Activated CD4-positive, alpha-beta T cell treated with anti-CD3 and anti-CD28 coated beads for 1 hour (primary cell): ENCODE measurements around the gene TAF5L.

Experiments used
- DNase-seq: peaks from one replicate; pipeline ENCODE4 v3.0.0-alpha.2; 2020

The TAF5L gene

DNA sequence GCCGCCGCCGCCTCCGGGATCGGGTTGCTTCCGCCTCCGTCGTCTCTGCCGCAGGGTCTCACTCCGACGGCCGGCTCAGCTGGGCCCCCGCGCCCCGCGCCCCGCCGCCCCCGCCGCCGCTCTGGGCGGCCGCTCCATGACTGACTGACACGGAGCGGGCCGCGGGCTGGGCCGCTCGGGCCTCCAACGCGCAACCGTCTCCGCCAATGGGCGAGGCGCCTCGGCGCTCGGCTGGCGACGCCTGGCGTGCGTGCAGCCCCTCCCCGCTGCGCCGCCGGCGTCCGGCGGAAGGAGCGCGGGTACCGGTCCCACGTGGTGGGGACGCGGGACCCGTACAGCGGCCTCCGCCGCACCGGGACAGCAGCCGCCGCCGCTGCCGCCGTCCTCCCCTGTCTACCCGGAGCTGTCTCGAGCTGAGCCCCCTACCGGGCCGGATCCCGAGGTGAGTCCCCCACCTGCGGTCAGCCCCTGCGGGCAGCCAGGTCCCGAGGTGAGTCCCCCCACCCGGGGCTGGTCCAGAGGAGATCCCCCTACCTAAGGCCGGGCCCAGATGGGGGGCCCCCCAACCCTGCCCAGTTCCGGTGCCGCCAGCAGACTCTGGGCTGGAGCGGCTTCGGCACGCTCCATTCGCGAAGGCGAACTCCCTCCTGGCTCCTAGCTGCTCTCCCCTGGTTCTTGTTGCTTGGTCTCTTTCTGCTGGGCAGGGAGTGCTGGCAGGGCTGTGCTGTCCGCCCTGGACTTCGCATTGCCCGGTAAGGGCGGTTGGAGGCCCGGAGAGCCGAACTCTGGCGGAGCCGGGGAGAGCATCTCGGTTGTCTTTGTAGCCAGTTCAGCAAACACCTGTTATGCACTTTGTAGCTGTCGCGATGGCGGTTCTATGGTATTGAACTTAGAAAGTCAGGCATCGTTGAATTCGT lies at the start of gene TAF5L, which contains the start of gene URB2:
TAF5L (minus strand) TSS at position 208 of the 917 bp plus-strand sequence. CDS start 11,640 bp downstream, outside the sequence.
URB2 (plus strand) TSS at position 333 of the 917 bp plus-strand sequence. CDS start 1,387 bp downstream, outside the sequence.
- DNase-seq: peak; percentile 77

DNA sequence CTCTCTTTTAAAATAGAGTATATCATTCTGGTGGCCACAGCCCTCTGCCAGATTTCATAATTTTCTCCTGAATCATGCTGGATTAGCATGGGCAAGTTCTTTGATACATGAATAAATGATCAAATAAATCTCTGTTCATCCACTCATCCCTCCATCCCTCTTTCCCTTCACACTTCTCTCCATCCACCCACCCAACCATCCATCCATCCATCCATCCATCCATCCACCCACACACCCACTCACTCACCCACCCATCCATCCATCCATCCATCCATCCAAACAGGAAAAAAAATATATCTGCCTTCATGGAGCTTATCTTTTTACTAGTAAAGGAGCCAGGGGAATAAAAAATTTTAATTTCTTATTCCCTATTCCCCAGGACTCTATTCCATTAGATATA lies 49.5 kb upstream of the TAF5L start:
- DNase-seq: no peak

DNA sequence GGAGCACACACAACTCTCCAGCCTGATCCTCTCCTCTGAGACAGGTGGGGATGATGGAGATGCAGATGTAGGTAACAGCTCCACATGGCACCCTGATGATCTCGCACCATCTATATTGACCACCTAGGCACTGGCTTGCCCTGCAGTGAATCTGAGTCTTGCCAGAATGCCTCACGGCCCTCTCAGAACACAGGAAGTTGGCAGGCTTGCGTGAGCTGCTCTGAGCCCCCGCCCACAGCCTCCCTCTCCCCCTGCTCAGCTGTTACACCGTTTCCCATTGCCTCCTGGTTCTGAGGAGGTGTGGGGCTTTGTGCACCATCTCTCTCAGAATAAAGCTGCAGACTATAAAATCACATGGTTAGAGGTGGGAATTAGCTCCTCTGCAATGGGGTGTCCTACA lies 48.1 kb upstream of the TAF5L start:
- no peak for DNase-seq

DNA sequence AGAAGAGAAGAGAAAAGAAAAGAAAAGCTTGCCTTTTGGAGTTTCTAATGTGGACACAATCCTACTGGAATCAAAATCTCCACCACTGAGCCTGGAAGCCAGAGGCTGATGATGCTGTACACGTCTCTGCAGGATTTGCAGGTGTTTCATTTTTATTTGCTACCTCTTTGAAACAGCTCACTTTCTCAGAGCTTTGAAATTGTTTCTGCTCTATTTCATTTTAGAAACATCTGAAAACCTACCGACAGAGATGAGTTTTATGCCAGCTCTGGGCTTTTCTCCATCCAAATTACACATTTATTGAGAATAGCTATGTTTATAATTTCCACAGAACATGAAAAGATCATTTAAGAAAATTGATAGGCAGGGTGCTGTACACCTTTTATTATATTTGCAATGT lies 46.3 kb upstream of the TAF5L start:
- no peak for DNase-seq

DNA sequence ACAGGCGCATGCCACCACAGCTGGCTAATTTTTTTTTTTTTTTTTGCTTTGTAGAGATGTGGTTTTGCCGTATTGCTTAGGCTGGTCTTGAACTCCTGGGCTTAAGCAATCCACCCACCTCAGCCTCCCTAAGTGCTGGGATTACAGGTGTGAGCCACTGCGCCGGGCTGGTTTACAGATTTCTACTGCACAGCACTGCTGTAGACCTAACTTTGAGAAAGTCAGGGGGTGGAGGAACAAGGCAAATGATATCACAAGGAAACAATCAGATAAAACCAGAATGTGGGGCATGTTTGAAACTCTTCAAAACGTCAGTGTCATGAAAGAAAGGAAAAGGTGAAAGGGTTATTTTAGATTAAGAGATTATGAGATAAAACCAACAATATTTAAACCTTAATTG lies 45.4 kb upstream of the TAF5L start:
- DNase-seq: no peak

DNA sequence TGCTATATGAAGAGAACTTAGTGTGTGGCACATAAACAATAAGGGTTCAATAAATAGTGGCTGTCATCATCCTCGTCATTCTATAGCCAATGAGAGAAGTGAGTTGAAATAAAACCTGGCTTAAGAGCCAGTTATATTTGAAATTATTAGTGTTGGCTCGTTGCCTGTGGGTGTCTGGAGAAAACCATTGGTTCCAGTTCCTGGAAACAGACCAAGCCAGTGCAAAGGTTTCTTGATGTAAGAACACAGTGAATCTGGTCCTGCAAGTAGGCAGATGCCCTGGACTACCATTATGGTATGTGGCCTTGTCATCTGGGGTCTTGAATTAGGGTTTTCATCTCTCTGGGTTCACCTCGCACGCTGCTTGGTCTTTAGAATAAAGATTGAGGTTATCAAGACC lies 43.4 kb upstream of the TAF5L start:
- DNase-seq: no peak

DNA sequence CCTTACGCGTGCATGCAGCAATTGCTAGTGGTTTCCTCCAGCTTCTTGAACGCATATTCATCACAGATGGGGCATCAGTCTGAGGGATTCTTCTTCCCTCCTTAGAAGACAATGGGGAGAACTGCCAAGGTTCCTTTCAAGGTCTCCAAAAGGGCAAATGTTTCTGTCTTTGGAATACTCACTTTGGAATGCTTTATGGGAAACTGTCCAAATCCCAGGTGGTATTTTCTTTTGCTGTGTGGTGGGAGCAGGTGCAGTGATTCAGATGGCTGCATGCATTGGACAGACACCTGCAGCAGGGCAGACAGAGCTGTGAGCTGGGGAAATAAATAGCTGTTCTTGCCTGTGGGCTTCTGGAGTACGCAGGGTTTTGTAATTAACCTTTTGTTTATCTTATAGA lies 40.7 kb upstream of the TAF5L start:
- no peak for DNase-seq

DNA sequence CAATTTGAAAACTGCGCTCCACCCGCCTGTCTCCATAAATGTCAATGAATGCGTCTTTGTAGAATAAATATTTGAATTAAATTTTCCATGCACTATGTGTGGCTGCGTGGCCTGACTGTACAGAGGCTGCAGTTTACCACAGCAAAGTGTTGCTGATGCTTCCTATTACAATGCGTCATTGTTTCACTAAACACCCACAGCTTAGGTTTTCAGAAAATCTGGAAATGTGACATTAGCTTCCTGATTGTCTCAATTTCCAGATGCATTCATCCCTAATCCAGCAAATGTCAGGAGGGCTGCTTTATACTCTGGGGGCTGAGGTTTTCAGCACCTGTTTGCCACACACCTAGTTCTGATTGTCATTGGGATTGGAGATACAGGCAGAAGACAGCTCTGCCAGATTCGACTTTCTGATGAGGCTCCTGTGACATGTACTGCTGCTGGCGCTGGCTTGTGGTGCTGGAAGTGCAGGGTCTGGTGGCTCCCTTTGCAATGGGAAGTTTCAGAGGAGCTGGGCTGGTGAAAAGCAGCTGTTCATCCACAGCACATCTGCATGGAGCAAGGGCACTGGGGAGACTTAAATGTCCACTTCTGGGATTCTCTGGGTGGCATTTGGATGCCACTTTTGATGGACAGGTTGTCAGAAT lies 40.1 kb upstream of the TAF5L start:
- no peak for DNase-seq

DNA sequence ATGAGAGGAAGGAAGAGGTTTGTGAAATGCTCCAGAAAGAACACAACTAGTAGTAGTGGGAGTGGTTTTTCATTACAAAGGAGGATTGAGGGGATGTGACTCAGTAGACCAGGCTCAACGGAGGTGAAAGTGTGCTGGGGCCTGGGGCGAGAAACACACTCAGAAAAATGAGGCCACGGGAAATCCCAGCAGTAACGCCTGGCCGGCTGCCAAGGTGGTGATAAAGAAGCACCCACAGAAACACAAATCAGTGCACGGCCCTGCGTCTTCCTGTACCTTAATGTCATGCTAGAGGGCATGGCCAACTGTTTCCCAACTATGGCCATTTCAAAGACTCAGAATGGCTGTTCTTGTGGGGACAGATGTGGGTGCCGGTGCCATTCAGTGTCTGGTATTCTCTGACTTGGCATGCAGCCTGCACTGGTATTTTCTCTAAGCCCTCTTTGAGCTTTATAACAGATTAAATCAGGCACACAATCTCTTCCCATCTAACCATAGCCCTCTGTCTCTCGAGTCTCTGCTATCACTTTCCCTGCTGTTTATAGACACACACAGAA lies 38.3 kb upstream of the TAF5L start:
- DNase-seq: peak; percentile 63

DNA sequence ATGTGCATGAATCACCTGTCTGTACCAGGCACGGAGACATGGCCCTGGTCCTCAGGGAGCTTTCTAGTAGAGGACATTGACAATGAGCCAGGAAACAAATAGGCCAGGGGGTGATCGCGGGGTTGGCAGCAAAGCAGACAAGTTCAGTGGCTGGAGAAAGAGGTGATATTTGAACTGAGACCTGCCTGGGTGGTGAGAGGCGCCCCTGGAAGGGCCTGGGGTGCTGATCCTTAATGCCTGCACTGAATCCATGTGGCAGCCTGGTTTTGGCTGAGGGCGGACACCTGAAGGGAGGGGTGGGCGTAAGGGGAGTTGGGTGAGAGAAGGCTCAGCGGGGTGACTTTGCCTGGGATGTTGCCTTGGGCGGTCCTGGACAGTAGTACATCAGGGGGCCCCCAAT lies 36.0 kb upstream of the TAF5L start:
- no peak for DNase-seq

DNA sequence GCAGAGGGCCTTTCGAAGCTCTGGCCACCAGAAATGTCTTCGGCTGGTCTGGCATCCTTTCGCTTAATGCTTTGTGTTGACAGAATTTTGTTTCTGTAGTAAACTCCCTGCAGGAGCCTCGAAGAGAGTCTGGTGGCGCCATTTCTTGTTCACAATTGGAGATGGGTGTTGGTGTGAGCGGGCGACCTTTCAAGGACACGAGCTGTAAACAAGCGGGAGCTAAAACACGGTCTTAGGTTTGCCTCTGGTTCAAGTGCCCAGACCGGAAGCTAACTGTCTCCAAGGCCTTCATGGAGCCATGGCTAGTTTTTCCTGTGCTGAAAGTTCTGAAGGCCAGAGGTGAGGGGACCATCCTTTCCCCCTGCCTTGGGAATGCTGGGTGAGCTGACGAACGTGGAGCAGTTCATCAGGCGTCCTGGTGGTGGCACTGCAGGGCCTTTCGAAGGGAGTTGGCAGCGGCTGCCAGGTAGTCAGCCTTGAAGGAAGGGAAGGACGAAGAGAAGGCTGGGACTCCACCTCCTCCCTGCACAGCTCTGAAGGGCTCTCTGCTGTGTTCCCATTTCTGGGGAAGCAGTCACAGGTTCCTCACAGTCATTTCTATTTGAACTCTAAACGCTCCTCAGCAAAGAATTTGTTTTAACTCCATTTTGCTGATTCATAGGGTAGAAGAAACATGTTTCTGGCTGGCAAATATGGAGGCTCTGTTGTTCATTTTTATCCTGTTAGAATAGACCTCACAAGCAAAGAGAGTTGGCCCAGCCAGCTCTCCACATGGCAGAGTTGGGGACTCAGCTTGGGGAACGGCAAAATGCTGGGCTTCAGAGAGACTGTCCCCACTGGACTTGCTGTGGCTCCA lies 35.3 kb upstream of the TAF5L start:
- peak; percentile 60 for DNase-seq

DNA sequence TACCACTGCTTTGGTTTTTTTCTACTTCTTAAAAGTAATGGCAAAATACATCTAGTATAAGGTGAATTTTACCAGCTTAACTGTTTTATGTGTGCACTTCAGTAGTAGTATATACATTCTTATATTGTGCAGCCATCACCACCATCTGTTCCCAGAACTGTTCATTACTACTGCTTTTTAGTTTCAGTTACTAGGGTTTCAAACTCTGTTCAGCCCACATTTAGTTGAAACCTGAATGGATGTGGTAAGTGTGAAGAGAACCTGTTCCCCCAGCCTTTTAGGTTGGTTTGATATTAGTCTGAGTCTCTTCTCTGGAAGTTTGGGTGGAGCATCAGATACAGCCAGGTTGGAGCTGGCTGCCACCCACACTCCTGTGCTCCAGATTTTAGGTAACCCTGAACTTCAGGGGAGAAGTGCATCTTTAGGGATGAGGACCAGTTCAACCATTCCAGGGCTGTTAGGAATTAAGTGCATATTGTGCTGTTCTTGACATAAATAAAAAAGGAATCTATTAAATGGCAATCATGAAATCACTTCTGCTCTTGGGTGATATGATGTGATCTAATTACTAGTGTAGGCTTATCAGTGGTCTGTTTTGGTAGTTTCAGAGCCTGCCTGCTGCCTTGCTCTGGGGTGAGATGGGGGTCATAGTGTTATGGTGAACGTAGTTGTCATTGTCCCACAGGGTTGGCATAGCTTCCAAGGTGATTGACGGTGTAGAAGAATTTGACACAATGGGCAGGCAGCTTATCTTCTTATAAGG lies 32.3 kb upstream of the TAF5L start:
- no peak for DNase-seq

DNA sequence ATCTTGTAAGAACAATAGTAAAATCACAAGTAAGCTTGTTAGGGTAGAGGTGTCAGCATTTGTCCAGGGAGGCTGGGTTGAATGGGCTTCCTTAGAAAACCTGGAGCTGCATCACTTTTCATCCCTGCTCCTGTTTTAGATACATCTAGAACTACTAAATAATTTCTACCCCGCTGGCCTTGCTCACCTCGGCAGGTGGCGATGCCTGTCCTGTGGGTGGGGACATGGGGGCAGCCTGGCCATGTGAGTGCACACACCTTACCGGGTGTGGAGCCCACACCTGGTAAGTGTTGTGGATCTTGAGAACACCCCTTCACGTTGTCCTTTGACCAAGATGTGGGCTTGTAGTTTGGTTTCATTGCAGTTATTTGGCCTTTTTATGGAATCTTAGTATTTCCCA lies 29.9 kb upstream of the TAF5L start:
- DNase-seq: no peak

DNA sequence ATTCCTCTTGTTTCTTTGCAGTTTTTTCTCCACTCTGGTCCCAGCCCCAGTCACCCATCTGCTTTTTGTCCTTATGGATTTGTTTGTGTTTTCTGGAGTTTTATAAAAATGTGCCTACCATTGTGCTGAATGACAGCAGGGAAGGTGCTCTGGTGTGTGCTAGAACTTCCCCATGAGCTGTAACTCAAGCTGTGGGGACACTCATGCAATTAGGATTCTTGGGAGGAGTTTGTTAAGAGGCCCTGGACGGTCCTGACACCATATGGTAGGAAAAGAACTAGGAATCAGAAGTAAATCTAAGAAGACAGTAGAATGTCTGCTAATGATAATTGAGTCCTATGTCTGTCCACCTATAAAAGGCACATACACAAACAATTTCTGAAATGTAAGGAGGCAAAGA lies 27.5 kb upstream of the TAF5L start:
- DNase-seq: no peak

DNA sequence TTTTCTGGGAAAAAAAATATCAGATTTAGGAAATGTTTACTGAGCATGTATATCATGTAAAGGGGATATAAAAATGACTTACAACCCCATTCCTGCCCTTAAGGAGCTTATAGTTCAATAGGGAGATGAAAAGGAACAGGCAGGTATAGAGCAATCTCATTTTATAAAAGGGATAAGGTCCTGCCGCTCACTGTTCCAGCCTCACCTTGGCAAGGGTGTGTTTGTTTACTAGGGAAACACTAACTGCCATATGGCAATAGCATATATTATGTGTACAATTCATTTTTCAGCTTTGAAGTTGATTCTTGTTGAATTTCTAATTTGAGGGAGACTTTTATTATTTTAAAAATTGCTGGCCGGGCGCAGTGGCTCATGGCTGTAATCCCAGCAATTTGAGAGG lies 25.6 kb upstream of the TAF5L start:
- DNase-seq: no peak

DNA sequence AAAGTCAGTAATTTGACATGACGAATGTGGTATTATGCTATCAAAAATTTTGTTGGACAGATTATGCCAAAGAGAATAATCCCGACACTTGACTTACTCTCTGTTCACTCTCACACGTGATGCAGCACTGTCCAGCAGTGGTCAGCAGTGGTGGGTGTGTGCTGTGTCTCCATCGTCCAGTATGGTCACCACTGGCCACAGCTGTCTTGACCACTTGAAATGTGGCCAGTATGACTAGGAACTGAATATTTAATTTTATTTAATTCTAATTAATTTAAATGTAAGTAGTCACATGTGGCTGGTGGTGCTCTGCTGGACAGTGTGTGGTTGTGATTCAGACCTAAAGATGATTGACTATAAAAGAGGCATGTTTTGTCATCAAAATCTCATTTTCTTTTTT lies 24.1 kb upstream of the TAF5L start:
- DNase-seq: no peak

DNA sequence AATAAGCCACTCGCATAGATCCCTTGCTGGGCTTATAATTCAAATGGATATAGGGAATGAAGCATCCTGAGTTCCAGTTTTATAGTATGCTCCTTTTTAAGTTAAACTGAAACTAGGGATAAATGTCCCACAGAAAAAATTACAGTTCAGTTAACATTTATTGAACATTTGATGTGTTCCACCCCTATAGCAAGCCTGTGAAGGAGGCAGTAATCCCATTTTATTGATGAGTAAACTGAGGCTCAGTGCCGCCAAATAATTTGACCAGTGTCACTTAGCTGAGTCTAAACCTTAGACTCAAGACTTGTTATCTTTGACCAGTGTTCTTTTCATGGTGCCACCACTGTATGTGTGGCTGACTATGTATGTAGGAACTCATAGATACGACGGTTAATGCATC lies 22.5 kb upstream of the TAF5L start:
- no peak for DNase-seq

DNA sequence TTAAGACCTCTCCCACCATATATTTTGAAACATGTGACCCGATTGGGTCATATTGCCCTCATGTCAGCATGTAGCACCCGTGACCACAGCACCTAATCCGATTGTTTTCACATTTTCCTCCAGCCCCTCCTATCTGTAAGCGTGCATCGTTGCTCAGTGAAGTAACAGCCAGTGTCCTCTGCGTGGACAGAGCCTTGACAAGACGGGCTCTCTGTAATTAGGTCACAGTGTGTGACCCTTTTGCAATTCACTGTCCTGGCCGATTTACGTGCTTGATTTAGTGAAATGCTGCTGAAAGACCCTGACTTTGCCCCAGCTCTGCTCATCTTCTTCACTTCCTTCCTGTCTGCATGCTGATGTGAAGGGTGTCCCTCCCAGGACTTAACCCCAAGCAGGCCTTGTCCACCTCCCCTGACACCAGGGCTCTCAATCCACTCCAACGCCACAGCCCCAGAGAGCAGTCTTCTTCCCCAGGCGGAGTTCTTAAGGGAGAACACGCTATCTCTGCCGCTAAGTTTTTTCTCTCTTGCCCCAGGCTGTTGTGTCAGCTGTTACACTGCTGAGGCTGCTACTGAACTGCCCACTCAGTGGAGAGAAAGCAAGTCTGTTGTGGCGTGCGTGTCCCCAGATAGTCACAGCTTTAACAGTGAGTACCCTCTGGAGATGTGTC lies 19.5 kb upstream of the TAF5L start:
- no peak for DNase-seq

DNA sequence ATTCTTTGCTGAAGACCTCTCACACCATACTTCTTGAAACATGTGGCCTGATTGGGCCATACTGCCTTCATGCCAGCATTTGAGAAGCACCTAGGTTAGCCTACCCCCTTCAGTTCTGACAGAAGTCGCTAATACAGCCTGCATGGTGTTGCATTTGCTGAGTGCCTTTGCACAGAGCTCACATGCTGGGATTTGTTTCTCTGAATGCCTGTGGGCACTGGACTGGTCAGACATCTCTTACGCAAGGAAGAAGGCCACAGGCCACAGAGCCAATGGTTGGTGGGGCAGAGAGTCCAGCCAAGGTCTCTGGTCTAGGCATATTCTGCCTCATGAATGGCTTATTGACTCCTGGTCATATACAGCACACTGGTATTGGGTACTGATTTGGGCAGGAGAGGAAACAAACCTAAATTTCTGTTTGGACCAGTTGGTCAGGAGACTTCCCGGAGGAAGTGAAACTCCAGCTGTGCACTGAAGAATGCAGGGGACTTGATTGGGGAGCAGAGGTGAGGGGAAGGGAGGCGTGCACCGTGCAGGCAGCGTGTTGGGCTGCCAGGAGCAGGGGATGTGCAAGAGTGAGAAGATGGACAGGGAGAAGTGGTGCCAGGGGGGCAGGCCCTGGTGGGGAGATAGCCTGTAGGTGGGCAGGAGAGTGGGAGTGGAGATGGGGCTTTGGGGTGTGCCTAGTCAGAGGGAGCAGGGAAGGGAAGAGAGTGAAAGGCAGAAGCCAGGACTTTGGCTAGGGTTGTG lies 18.2 kb upstream of the TAF5L start:
- DNase-seq: no peak

DNA sequence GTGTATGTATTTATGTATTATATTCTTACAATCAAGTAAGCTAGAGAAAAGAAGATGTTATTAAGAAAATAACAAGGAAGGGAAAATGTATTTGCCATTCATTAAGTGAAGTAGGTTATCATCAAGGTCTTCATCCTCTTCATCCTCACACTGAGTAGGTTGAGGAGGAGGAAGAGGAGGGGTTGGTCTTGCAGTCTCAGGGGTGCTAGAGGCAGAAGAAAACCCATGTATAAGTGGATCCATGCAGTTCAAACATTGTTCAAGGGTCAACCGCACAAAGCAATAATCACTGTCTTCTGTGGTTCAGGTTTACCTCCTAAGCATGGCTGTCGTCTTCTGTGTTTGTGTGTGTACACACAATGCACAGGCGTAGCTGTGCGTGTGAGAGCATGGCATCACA lies 17.0 kb upstream of the TAF5L start:
- no peak for DNase-seq

DNA sequence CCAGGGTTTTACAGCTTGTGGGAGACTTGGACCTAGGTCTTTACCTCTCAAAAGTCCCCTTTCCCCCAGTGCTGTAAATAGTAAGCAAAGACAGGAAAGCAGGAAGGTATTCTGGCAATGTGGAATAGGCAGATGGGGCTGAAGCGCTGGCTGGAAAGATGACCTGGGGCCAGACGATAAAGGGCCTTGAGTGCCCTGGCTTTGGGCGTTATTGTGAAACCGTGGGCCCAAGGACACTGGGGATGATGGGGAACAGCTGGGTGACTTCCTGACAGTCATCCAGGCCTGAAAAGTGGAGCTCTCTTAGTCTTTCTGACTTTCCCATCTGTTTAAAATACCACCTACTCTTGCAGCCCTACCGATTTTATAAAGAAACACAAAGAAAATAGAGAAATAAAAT lies 16.5 kb upstream of the TAF5L start:
- no peak for DNase-seq
